ENCODE measurements around the gene SIGLEC12. TPM values are rescaled to one million over a fixed set of nuclear protein-coding genes. Genes with fewer than 3 reads are reported as not detected.

Gene SIGLEC12
- total RNA-seq, 1 experiment from 2014 or later, result not detected

GRCh38 chr19:51456541-51457290 lies 44.9 kb downstream of the SIGLEC12 start:
- H3K4me3 ChIP-seq (ENCODE audit: low read depth in 2 of 2, low read length in 2 of 2), result no peak overlapping the region
- CTCF ChIA-PET, result no interaction called here

GRCh38 chr19:51450730-51451307 lies 50.8 kb downstream of the SIGLEC12 start:
- H3K4me1 ChIP-seq (ENCODE audit: control insufficient read depth, insufficient read depth, low read length), result no peaks in the 10 kb centered on the region
- no TSS peak for BruUV-seq (replicated peaks)
- H3K36me3 ChIP-seq (ENCODE audit: control insufficient read depth, insufficient read depth, low read length), result no peaks in the 10 kb centered on the region
- H3K4me3 ChIP-seq (ENCODE audit: low read depth in 2 of 2, low read length in 2 of 2), result no peak overlapping the region
- H3K27me3 ChIP-seq (ENCODE audit: control insufficient read depth, insufficient read depth, low read length), result no peaks in the 10 kb centered on the region; the same call in 1 of the 2 replicates
- ChIA-PET POLR2A (no interaction called here), CTCF (no interaction called here)
- TF ChIP-seq TCF7L2 (IDR thresholded peaks at IDR 0.05; ENCODE audit: low read depth, low read length), result no peak
- TF ChIP-seq POLR2AphosphoS5 (IDR thresholded peaks at IDR 0.05; ENCODE audit: low read depth, low read length), result no peak
- TF ChIP-seq SIN3A (IDR thresholded peaks at IDR 0.05; ENCODE audit: borderline replicate concordance, insufficient read depth, low read depth, low read length), result no peak
- TF ChIP-seq CTCF (IDR thresholded peaks at IDR 0.05), result no peak
- TF ChIP-seq, protein P1, sequence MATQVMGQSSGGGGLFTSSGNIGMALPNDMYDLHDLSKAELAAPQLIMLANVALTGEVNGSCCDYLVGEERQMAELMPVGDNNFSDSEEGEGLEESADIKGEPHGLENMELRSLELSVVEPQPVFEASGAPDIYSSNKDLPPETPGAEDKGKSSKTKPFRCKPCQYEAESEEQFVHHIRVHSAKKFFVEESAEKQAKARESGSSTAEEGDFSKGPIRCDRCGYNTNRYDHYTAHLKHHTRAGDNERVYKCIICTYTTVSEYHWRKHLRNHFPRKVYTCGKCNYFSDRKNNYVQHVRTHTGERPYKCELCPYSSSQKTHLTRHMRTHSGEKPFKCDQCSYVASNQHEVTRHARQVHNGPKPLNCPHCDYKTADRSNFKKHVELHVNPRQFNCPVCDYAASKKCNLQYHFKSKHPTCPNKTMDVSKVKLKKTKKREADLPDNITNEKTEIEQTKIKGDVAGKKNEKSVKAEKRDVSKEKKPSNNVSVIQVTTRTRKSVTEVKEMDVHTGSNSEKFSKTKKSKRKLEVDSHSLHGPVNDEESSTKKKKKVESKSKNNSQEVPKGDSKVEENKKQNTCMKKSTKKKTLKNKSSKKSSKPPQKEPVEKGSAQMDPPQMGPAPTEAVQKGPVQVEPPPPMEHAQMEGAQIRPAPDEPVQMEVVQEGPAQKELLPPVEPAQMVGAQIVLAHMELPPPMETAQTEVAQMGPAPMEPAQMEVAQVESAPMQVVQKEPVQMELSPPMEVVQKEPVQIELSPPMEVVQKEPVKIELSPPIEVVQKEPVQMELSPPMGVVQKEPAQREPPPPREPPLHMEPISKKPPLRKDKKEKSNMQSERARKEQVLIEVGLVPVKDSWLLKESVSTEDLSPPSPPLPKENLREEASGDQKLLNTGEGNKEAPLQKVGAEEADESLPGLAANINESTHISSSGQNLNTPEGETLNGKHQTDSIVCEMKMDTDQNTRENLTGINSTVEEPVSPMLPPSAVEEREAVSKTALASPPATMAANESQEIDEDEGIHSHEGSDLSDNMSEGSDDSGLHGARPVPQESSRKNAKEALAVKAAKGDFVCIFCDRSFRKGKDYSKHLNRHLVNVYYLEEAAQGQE (IDR thresholded peaks at IDR 0.05; ENCODE audit: insufficient read depth in 1 of 2, low read depth in 2 of 2, low read length in 1 of 2), result no peak
- no peaks in the 10 kb centered on the region for H3K9me3 ChIP-seq (ENCODE audit: control insufficient read depth, insufficient read depth, low read depth, low read length)
- intact Hi-C loops (cut with micrococcal nuclease; ENCODE audit: unreplicated experiment) (no loop called here), in situ Hi-C loops (cut with HindIII; ENCODE audit: low pct_unique_long_range_greater_than_20kb, low sequenced_read_pairs) (no loop called here)
- DNase-seq (ENCODE audit: low read depth, low spot score) (no peak), ATAC-seq (no peak)
- no peak overlapping the region for H3K27ac ChIP-seq (ENCODE audit: low read length)

More at GRCh38 chr19:51456541-51457290, 44.9 kb downstream of the SIGLEC12 start:
- Histone ChIP-seq H3K36me3 (ENCODE audit: control insufficient read depth, insufficient read depth, low read length) (no peaks in the 10 kb centered on the region), H3K27ac (ENCODE audit: low read length) (no peak overlapping the region), H3K4me1 (ENCODE audit: control insufficient read depth, insufficient read depth, low read length) (no peaks in the 10 kb centered on the region), H3K27me3 (ENCODE audit: control insufficient read depth, insufficient read depth, low read length) (no peaks in the 10 kb centered on the region), H3K9me3 (ENCODE audit: control insufficient read depth, insufficient read depth, low read depth, low read length) (no peaks in the 10 kb centered on the region)
- in situ Hi-C loops (cut with HindIII; ENCODE audit: low pct_unique_long_range_greater_than_20kb, low sequenced_read_pairs) (no loop called here), intact Hi-C loops (cut with micrococcal nuclease; ENCODE audit: unreplicated experiment) (no loop called here)
- BruUV-seq (replicated peaks), result no TSS peak
- TF ChIP-seq CTCF (IDR thresholded peaks at IDR 0.05) (no peak), TCF7L2 (IDR thresholded peaks at IDR 0.05; ENCODE audit: low read depth, low read length) (no peak), SIN3A (IDR thresholded peaks at IDR 0.05; ENCODE audit: borderline replicate concordance, insufficient read depth, low read depth, low read length) (no peak), POLR2AphosphoS5 (IDR thresholded peaks at IDR 0.05; ENCODE audit: low read depth, low read length) (no peak)
- TF ChIP-seq, protein P1 (IDR thresholded peaks at IDR 0.05; ENCODE audit: insufficient read depth in 1 of 2, low read depth in 2 of 2, low read length in 1 of 2), result no peak
- no peak for ATAC-seq
- POLR2A ChIA-PET, result no interaction called here
- no peak for DNase-seq (ENCODE audit: low read depth, low spot score)

Data from Panc1 (cell line).